Measurements from ENCODE around the gene SLC16A1. TPM values are rescaled to one million over a fixed set of nuclear protein-coding genes. Genes with fewer than 3 reads are reported as not detected.

SLC16A1 gene
- total RNA-seq, 4 donors from 2014 or later: 10.2 to 53.8 (median 18.4) TPM

DNA sequence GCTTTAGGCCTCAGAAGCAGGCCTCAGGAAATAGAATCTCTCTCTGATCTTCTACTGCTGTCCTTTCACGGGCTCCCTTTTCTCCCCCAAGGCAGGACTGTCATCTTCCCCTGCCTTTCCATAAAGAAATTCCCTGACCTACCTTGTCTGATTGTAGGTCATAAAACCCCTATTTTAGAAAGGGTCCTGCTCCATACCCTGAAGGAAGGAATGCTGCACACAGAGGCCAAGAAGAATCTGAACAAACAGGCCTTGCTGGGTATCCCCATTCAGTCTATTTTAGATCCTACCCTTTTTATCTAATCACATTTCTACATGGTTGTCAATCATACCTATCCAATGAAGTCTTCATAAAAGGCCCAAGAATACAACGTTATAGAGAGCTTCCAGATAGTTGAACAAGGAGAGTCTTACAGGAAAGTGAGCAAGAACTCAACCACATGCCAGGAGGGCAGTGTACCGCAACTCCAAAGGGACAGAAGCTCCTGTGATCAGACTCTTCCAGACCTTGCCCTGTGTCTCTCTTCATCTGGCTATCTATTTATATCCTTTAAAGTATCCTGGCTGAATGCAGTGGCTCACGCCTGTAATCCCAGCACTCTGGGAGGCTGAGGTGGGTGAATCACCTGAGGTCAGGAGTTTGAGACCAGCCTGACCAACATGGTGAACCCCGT is 93.1 kb downstream of the SLC16A1 start:
- TF ChIP-seq, protein P1, sequence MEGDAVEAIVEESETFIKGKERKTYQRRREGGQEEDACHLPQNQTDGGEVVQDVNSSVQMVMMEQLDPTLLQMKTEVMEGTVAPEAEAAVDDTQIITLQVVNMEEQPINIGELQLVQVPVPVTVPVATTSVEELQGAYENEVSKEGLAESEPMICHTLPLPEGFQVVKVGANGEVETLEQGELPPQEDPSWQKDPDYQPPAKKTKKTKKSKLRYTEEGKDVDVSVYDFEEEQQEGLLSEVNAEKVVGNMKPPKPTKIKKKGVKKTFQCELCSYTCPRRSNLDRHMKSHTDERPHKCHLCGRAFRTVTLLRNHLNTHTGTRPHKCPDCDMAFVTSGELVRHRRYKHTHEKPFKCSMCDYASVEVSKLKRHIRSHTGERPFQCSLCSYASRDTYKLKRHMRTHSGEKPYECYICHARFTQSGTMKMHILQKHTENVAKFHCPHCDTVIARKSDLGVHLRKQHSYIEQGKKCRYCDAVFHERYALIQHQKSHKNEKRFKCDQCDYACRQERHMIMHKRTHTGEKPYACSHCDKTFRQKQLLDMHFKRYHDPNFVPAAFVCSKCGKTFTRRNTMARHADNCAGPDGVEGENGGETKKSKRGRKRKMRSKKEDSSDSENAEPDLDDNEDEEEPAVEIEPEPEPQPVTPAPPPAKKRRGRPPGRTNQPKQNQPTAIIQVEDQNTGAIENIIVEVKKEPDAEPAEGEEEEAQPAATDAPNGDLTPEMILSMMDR (IDR thresholded peaks at IDR 0.05; ENCODE audit: low read depth): no peak

Small RNA genes within 50 kb of the gene (small RNA-seq; reads per million reads assigned to genes)
- gene AL390729.2: not detected

Other genes starting within 250 kb of the SLC16A1 start
- gene RHOC, start 249.1 kb downstream of the SLC16A1 start, total RNA-seq: 100 to 1,000 TPM; 114 to 201 (median 136) TPM
- gene PPM1J, start 240.9 kb downstream of the SLC16A1 start, total RNA-seq: under 1 TPM in 1 of 4 donors, not detected in 3; 0.51 TPM
- 10 to 100 TPM; 16.6 to 26.6 (median 21.6) TPM for gene LRIG2, start 117.0 kb upstream of the SLC16A1 start, total RNA-seq